Lower leg skin (tissue), 4 donors: Measurements from ENCODE around the gene TUFT1. TPM values are rescaled to one million over a fixed set of nuclear protein-coding genes. Genes with fewer than 3 reads are reported as not detected.

ENCODE experiments used
- DNase-seq, 2 donors: peaks; one replicate each; pipeline ENCODE4 v3.0.0-alpha.2; 2019; ENCODE audit warnings: low spot score in 2 of 2
- H3K4me3 ChIP-seq: fragments of 200-600 bp; sonication (generic); 2 replicates; pipeline ENCODE4 v1.5.1; 2017; ENCODE audit warnings: mild to moderate bottlenecking, low read depth; ENCODE audit not compliant: poor library complexity, severe bottlenecking
- POLR2A ChIP-seq, 2 donors: fragments of 450-650 bp; IDR thresholded peaks; one replicate each; pipeline ENCODE4 v1.6.1; 2016 to 2017; ENCODE audit warnings: antibody characterized with exemption in 2 of 2, mild to moderate bottlenecking in 1 of 2, moderate library complexity in 1 of 2
- WGBS, 2 donors: methylation state at CpG; one replicate each; pipeline ENCODE4 v1.1.5; 2018; 5-methylcytosine and 5-hydroxymethylcytosine counted together
- intact Hi-C: fragments of 100-400 bp; cut with DNase I; formaldehyde crosslinking; loops from one replicate; pipeline ENCODE4 v1.15.0; 2023; ENCODE audit warnings: low total_unique reads
- total RNA-seq, 4 donors: library from RNA; depleted of rRNA; stranded (reverse); fragments of >200 nt; gene quantifications; one replicate each; pipeline ENCODE4 v1.1.0, GENCODE V29; 2016
- TF ChIP-seq, protein P1 (sequence below), 3 donors: fragments of 450-650 bp; IDR thresholded peaks; one replicate each; pipeline ENCODE4 v1.5.1; 2016; ENCODE audit warnings: antibody characterized with exemption in 3 of 3, mild to moderate bottlenecking in 3 of 3, moderate library complexity in 2 of 3

Gene TUFT1
- 100 to 1,000 TPM; 140 to 186 (median 161) TPM for total RNA-seq

DNA sequence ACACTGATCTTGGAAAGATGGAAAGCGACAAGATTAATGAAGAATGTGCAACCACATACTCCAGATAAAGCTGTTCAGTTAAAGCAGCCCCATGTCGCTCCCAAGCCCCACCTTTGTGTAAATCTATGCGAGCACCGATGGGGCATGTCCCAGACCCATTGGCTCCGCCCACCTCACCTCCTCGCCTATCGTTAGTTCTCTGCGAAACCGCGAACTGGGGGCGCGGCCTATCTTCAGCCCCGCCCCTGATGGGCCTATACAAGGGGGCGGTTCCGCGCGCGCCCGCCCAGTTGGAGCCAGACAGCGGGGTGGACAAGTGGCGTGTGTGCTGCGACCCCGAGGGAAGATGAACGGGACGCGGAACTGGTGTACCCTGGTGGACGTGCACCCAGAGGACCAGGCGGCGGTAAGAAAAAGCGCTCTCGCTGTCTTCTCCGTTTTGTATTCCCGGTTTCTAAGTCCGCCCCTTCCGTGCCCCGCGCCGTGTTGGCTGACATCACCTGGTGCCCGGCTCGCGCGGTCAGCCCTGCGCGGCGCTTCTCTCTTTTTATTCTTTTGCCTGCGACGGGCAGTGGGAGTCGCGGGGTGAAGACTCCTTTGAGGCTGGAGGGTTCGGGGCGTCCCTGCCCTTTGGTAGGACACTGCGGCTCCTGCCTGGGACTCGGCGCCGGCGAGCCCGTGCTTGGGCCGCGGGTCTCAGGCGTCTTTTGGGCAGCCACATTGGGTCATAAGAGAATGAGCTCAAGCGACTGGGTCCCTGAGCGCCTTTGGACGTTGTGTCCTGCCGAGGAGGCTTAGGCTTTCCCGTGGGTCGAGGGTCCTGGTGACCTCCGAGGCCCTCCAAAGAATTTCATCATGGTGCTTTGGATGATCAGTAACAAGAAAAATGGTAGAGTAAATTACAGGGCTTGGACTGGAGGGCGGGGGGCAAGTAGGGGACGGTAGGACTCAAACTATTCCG lies at the start of gene TUFT1:
TUFT1 (plus strand) TSS at position 289 of the 961 bp plus-strand sequence; CDS start at position 347, 58 bp downstream.
- DNase-seq = peak; percentile 94 to 98
- H3K4me3 ChIP-seq = peak within 1 kb of the TSS; percentile 66
- intact Hi-C loops = no loop called here
- TF ChIP-seq, protein P1, sequence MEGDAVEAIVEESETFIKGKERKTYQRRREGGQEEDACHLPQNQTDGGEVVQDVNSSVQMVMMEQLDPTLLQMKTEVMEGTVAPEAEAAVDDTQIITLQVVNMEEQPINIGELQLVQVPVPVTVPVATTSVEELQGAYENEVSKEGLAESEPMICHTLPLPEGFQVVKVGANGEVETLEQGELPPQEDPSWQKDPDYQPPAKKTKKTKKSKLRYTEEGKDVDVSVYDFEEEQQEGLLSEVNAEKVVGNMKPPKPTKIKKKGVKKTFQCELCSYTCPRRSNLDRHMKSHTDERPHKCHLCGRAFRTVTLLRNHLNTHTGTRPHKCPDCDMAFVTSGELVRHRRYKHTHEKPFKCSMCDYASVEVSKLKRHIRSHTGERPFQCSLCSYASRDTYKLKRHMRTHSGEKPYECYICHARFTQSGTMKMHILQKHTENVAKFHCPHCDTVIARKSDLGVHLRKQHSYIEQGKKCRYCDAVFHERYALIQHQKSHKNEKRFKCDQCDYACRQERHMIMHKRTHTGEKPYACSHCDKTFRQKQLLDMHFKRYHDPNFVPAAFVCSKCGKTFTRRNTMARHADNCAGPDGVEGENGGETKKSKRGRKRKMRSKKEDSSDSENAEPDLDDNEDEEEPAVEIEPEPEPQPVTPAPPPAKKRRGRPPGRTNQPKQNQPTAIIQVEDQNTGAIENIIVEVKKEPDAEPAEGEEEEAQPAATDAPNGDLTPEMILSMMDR (IDR thresholded peaks at IDR 0.05) = no peak
- TF ChIP-seq POLR2A (IDR thresholded peaks at IDR 0.05) = peak in 1 of 2 donors; percentile 88
- WGBS, 2 donors = 1% methylated on average over 58 to 69 of the region's 70 CpGs

DNA sequence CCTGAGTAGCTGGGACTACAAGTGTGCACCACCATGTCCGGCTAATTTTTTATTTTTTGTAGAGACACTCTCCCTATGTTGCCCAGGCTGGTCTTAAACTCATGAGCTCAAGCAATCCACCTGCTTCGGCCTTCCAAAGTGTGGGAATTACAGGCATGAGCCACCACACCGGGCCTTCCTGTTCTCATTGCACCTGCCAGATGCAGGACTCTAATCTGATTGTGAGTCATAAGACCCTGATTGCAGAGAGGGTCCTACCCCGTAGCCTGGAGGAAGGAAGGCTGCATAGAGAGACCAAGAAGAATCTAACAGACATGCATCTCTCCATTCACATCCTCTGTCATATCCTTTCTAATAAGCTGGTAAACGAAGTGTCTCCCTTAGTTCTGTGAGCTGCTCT lies 48.5 kb upstream of the TUFT1 start:
- whole genome bisulfite sequencing, 2 donors = 87% methylated on average over 5 of the region's 5 CpGs
- TF ChIP-seq POLR2A (IDR thresholded peaks at IDR 0.05) = no peak
- TF ChIP-seq, protein P1 (IDR thresholded peaks at IDR 0.05) = no peak
- intact Hi-C loops = loop anchor here (2.0 kb wide), 1 partner anchor 141 kb away; no protein-coding TSS in a partner anchor
- no peak overlapping the region for H3K4me3 ChIP-seq
- DNase-seq = no peak

DNA sequence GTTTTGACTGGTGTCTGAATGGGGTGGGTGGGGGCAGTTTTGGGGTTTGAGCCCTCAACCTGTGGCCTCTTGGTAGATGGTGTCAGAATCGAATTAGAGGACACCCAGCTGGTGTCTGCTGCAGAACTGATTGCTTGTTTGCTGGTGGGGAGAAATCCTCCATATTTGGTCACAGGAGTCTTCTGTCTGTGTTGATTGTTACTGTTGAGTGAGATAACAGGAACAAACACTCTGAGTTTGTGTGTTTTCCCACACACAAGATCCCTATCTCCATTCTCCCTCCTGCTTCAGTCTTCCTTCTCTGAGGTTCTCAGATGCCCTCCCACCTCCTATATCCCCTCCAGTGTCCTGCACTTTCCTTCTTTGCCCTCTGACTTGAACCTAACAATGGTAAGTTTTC lies 48.0 kb upstream of the TUFT1 start:
- intact Hi-C loops = loop anchor here (2.0 kb wide), 1 partner anchor 141 kb away; no protein-coding TSS in a partner anchor
- DNase-seq = no peak
- 74 to 93% methylated on average over 1 of the region's 1 CpG for WGBS, 2 donors
- H3K4me3 ChIP-seq = no peak overlapping the region
- TF ChIP-seq, protein P1 (IDR thresholded peaks at IDR 0.05) = no peak
- no peak for TF ChIP-seq POLR2A (IDR thresholded peaks at IDR 0.05)

DNA sequence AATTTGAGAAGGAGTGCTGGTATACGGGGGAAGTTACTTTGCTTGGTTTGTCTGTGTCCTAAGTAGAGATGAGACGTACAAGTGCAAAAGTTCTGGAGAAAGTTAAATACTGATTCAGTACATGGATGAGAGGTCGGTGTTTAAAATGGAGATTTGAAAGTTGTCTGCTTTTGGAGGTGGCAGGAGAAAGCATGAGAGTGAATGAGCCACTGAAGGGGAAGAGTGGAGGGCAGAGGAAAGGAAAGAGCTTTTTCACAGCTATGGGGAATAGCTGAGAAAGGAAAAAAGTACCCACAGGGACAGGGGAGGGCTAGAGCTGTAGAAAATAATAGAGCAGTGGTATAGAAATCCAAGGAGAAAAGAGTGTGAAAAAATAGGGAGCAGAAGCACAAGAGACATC lies 47.1 kb upstream of the TUFT1 start:
- DNase-seq = no peak
- TF ChIP-seq, protein P1 (IDR thresholded peaks at IDR 0.05) = no peak
- no peak for TF ChIP-seq POLR2A (IDR thresholded peaks at IDR 0.05)
- intact Hi-C loops = loop anchor here (2.0 kb wide), 1 partner anchor 142 kb away; no protein-coding TSS in a partner anchor
- 92% methylated on average over 3 of the region's 3 CpGs for WGBS, 2 donors
- no peak overlapping the region for H3K4me3 ChIP-seq

GRCh38 chr1:151494741-151495281 lies 45.3 kb upstream of the TUFT1 start:
- 0 to 7% methylated on average over 1 of the region's 1 CpG for WGBS, 2 donors
- H3K4me3 ChIP-seq = no peak overlapping the region
- TF ChIP-seq POLR2A (IDR thresholded peaks at IDR 0.05) = no peak
- TF ChIP-seq, protein P1 (IDR thresholded peaks at IDR 0.05) = no peak
- intact Hi-C loops = no loop called here
- DNase-seq = no peak
